GM12872 (cell line): ENCODE results near the gene MGME1.

Experiments used
- CTCF ChIP-seq: IDR thresholded peaks from 3 replicates; pipeline ENCODE4 v1.5.1; 2011; ENCODE audit warnings: low read depth, mild to moderate bottlenecking, low read length, moderate library complexity; ENCODE audit not compliant: insufficient read depth

Gene MGME1

GRCh38 chr20:17931513-17931912, 37.3 kb upstream of the MGME1 start:
- no peak for TF ChIP-seq CTCF

- no peak for TF ChIP-seq CTCF
Observed at GRCh38 chr20:17932396-17932795, 36.4 kb upstream of the MGME1 start.

- TF ChIP-seq CTCF, result no peak
Observed at GRCh38 chr20:17933121-17933520, 35.7 kb upstream of the MGME1 start.

- TF ChIP-seq CTCF, result no peak
Observed at GRCh38 chr20:17933711-17934110, 35.1 kb upstream of the MGME1 start.

GRCh38 chr20:17934141-17934862, 34.5 kb upstream of the MGME1 start:
- no peak for TF ChIP-seq CTCF

- no peak for TF ChIP-seq CTCF
Observed at GRCh38 chr20:17935186-17935585, 33.6 kb upstream of the MGME1 start.

GRCh38 chr20:17935761-17936160, 33.1 kb upstream of the MGME1 start:
- no peak for TF ChIP-seq CTCF
